ENCODE results near the gene GTF2A1.

DNA sequence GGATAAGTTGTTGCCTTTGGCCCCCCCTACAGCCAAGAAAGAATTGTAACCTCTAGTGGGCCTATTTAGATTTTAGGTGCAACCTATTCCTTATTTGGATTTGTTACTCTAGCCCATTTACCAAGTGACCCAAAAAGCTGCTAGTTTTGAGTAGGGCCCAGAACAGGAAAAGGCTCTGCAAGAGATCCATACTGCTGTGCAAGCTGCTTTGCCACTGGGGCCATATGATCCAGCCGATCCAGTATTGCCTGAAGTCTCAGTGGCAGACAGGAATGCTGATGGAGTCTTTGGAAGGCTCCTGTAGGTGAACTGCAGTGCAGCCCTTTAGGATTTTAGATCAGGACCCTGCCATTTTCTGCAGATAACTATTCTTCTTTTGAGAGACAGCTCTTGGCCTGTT lies 12.9 kb upstream of the GTF2A1 start:
- TF ChIP-seq, protein P1, sequence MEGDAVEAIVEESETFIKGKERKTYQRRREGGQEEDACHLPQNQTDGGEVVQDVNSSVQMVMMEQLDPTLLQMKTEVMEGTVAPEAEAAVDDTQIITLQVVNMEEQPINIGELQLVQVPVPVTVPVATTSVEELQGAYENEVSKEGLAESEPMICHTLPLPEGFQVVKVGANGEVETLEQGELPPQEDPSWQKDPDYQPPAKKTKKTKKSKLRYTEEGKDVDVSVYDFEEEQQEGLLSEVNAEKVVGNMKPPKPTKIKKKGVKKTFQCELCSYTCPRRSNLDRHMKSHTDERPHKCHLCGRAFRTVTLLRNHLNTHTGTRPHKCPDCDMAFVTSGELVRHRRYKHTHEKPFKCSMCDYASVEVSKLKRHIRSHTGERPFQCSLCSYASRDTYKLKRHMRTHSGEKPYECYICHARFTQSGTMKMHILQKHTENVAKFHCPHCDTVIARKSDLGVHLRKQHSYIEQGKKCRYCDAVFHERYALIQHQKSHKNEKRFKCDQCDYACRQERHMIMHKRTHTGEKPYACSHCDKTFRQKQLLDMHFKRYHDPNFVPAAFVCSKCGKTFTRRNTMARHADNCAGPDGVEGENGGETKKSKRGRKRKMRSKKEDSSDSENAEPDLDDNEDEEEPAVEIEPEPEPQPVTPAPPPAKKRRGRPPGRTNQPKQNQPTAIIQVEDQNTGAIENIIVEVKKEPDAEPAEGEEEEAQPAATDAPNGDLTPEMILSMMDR (conservative IDR thresholded peaks at IDR 0.05; ENCODE audit: low read depth, low read length): no peak
- TF ChIP-seq EZH2 (IDR thresholded peaks at IDR 0.05; ENCODE audit: borderline replicate concordance, low read depth, low read length, poor library complexity, severe bottlenecking): no peak
